HS-27A (cell line): Measurements from ENCODE around the gene INPPL1.
"Not testable (repeated sequence)": the region's sequence is repeated elsewhere in the genome, so short reads cannot be mapped to it uniquely, and the experiment has no call there.

ENCODE experiments used
- DNase-seq: peaks from one replicate; pipeline ENCODE4 v3.0.0-alpha.2; 2012; ENCODE audit warnings: low read depth, missing footprints

INPPL1 gene

GRCh38 chr11:72243173-72244059 lies 18.8 kb downstream of the INPPL1 start:
- DNase-seq, result no peak

GRCh38 chr11:72244060-72244360 lies 19.4 kb downstream of the INPPL1 start, which contains the start of gene PHOX2A:
Gene PHOX2A, minus strand, starts transcription at chr11:72244176. Its CDS starts 172 bp downstream, at chr11:72244004.
- DNase-seq, result no peak

- DNase-seq, result no peak
Measured at GRCh38 chr11:72244361-72245262, 20.0 kb downstream of the INPPL1 start.

DNA sequence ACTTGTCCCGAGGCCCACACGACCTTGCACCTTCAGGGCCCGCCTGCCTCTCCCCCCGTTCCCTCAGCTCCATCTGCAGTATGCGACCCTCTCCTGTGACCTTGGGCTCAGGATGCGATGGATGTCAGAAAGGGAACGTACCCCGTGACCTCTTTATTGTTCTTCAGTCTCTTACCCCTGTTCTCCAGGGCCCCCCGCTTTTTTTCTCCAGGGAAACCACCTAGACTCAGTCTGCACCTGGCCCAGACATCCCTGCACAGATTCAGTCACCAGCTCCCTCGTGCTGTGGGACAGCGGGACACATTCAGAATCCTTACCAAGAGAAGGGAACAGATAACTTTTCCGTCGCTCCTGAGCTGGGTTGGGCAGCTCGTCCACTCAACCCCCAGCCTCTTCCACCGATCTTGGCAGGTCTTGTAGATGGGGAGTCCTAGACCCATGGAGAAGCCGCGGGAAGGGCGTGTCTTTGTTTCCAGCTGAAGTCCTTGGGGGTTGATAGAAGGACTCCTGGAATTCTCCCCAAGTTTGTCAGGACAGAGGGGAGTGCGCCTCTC lies 20.8 kb downstream of the INPPL1 start:
- DNase-seq, result no peak

DNA sequence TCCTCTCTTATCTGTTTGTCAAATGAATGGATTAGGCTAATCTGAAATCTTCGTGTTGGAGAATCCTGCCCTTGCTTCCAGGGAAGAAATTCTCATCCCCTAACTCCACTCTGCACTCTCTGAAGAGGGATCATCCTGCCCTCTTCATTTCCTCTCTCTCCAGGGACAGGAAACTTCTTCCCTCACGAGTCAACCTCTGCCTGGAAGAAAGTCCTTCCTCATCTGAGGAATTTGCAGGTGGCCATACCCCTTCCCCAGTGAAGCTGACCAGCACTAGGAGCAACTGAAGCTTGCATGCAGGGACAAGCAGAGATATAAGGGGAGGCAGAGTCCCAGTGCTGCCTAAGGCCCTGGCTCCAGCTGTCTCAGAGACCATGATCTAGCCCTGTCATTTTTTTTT lies 23.0 kb downstream of the INPPL1 start:
- DNase-seq, result no peak

DNA sequence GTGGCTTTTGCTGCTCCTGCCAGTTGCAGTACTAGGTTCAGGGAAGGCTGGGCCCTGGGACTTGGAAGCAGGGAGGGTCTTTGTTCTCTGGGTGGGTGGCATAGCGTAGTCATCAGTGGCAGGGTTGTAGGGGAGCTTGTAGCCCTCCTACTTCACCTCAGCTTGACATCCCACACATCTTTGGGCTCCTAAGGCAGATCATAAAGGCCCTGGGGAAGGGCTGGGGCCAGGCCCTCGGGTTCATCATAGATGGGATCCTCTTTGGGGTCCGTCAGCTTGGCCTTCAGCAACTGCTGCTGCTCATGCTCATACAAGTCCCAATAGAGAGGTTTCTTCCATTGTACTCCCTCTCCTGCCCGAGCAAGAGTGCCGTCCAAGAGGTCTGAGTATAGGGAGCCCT lies 25.4 kb downstream of the INPPL1 start:
- no peak for DNase-seq

DNA sequence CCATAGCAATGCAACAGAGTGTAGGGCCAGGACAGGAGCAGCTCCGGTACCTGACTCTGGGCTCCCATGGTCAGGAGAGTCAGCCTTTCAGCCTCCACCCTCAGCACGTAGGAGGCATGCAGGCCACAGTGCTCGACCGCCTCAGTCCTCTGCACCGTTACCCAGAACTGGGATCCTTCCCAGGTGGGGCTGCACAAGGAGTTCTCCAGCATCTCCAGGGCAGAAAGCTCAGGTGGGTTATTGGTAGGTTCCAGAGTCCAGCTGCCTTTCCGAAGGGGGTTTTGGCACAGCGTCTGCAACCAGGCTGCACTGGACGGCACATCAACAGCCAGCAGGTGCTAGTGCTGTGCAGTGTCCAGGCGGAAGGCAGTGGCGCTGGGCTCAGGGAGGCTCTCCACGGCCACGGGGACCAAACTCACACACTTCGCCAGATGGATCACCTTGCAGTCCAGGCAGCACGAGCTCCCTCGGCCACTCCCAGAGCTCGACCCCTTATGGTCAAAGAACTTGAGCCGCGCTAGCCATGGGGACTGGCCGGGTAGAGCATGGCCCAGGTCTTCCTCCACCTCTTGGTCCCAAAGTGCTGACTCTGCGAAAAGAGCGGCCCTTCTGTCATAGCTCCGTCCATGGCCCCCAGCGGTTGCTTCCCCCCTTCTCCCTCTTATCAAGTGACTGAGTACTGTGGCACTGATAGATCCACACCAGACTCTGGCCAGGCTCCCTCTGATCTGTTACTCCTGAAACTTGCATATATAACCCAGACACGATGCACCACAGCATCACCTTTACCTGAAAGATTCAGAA lies 26.3 kb downstream of the INPPL1 start:
- no peak for DNase-seq

DNA sequence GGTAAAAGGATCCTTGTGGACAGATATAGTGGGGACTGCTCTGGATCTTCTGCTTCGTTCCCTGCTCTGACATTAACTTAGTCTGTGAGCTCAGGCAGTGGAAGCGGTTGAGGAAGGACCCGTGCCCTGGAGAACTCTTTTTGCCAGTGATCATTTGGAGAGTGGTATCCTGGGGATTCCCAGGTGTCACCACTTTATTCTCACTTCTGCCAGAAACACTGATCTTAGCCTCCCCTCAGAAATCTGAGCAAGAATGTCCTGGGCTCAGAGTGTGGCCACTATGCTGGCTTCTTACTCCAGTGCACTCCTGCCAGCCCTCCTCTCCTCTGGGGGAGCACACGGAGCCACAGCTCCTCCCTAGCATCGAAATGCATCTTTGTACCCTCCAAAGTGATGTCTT lies 27.0 kb downstream of the INPPL1 start:
- DNase-seq, result no peak

DNA sequence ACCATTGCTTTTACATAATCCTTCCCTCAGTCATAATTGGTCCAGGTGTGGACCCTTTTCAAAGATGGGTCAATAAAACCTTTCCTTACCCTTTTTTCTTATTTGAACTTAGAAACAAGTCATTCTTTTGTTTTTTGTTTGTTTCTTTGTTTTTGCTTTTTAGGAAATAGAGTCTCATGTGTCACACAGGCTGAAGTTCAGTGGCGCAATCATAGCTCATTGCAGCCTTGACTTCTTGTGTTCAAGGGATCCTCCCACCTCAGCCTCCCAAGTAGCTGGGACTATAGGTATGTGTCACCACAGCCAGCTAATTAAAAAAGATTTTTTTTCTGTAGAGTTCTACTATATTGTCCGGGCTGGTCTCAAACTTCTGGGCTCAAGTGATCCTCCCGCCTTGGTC lies 28.8 kb downstream of the INPPL1 start:
- DNase-seq, result no peak

DNA sequence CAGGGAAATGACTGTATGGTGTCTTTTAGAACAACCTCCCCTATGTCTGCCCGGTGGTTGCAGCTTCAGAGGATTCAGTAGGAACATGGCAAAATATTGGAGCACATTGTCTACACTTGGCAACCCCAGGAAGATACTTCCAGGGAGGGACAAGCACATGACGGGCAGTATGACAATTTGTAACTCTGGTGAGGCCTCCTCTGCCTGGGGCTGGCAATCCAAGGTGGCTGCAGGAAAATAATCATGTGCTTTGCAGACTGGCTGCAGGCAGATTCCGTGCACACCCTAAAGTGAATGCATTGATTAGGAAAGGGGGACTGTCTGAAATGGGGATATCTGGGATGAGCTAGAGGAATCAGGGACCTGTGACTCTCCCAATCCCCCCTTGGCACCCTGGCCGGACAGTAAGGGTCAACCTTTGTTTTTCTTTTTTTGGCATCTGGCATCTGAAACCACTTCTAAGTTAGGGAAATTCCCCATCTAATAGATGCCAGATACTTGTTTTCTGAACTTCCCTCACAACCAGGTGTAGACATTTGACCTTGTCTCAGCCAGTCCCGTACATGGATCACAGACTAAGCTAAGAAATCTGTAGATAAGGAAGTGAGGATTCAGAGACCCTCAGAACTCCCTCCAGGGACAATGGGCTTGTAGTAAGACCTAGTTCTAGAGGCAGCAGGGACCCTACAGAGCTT lies 29.9 kb downstream of the INPPL1 start:
- DNase-seq, result no peak

DNA sequence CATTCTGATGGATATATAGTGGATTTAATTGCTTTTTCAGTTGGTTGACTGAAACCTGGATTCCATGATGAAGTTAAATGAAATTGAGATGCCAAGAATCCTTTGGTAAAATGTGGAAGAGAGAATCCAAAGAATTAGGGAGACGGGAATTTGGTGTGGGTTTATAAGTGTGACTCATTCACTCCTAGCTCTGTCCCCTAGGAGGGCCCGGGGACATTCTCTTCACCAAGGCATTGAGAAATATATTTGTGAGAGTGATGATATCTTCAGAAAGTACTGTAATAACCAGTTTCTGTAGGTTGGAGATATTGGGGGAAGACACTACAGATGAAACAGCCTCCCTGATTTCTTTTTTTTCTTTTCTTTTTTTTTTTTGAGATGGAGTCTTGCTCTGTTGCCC lies 33.0 kb downstream of the INPPL1 start:
- no peak for DNase-seq

DNA sequence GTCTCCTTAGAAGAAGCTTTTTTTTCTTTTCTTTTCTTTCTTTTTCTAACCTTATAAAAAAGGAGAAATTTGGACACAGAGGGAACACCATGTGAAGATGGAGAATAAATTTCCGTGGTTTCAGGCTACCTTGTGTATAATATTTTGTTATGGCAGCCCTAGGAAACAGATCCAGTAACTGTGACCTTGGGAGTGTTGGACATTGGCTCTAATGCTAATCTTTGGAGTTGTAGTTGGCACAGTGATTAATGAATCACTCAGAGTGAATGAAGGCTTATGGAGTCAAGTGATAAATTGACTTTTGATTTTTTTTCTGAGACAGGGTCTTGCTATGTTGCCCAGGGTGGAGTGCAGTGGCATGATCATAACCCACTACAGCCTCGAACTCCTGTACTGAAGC lies 34.9 kb downstream of the INPPL1 start:
- DNase-seq, result no peak

GRCh38 chr11:72260574-72260973 lies 36.0 kb downstream of the INPPL1 start:
- no peak for DNase-seq

DNA sequence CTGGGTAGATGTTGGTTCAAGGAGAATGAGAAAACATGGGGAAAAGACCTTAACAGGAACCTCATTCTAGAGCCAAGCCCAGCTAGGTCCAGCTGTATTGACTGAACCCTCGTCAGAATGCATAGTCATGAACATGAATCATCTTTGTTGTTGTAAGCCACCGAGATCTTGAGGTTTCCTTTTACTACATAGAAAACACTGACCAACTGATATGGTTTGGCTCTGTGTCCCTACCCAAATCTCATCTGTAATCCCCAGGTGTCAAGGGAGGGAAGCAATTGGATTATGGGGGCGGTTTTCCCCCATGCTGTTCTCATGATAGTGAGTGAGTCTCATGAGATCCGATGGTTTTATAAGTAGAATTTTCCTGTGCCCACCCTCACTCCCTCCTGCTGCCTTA lies 38.8 kb downstream of the INPPL1 start:
- DNase-seq, result no peak

DNA sequence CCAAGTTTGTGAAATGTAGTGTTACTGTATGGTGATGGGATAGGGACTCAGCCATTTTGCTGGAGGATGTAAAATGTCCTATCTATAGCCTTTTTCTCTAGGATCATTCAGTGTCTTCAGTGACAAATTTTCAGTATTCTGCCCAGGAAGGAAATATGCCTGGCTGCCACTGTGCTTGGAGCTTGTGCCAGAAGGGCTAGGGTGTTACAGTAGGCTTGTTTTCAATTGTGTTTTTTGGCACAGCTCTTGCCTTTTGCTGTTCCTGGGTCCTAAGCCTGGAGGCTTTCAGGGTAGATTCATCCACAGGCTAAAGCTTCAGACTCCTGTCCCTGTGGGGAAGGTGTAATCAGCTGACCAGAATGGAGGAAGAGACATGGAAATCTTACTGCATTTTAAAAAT lies 41.4 kb downstream of the INPPL1 start:
- DNase-seq, result no peak

DNA sequence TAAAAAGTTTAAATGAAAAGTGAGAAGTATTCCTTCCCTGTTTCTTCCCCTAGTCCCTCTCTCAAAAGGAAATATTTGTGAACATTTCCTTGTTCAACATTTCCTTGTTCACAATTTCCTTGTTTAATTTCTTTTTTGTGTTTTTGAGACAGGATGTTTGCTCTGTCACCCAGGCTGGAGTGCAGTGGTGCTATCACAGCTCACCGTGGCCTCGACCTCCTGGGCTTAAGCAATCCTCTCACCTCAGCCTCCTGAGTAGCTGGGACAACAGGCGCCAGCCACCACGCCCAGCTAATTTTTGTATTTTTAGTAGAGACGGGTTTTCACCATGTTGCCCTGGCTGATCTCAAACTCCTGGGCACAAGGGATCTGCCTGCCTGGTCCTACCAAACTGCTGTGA lies 42.4 kb downstream of the INPPL1 start:
- DNase-seq, result not testable (repeated sequence)

DNA sequence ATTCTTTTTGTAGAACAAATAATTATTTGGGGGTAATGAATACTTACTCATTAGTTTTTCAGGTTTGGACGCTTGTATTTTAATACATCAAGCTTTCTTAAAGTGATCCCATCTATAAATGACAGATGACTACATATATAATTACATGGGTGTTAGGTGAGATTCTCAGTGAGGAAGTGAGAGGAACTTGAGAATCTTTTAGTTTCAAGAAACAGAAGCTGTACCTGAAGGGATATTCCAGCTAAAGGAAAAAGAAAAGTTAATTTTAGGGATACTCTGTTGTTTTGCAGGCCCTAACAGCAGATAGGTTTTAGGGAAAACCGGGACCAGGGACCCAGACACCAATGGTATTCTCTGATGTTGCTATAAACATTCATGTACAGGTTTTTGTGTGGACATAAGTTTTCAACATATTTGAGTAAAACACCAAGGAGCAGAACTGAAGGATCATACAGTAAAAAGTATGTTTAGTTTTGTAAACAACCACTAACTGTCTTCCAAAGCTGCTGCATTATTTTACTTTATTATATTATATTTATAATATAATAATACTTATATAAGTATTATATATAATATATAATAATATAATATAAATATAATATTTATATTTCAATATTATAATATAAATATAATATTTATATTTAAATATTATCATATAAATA lies 43.5 kb downstream of the INPPL1 start:
- DNase-seq, result no peak

DNA sequence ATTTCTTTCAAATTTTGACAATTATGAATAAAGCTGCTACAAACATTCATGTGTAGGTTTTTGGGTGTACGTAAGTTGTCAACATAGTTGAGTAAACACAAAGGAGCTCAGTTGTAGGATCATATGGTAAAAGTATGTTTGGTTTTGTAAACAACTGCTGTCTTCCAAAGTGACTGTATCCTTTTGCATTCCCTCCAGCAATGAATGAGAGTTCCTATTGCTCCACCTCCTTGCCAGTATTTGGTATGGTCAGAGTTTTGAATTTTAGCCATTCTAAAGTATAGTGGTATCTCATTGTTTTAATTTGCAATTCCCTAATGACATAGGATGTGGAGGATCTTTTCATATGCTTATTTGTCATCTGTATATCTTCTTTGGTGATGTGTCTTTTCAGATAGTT lies 47.4 kb downstream of the INPPL1 start:
- no peak for DNase-seq

- DNase-seq, result no peak
Measured at GRCh38 chr11:72274435-72274834, 49.9 kb downstream of the INPPL1 start.

DNA sequence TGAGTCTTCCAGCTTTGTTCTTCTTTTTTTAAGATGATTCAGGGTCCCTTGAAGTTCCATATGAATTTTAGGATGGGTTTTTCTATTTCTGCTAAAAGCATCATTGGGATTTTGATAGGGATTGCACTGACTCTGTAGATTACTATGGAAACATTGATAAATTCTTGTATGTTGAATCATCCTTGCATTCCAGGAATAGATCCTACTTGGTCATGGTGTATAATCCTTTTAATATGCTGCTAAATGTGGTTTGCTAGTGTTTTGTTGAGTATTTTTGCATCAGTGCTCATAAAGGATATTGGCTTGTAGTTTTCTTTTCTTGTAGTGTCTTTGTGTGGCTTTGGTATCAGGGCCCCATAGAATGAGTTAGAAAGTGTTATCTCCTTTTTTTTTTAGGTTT lies 54.3 kb downstream of the INPPL1 start:
- DNase-seq, result peak; percentile 64

GRCh38 chr11:72280037-72280436 lies 55.5 kb downstream of the INPPL1 start:
- DNase-seq, result no peak
